Ovary (tissue), 3 donors: ENCODE results near the gene ZNF813.

ENCODE experiments used
- EP300 ChIP-seq: sonication (generic); formaldehyde crosslinking; IDR thresholded peaks from one replicate; pipeline ENCODE4 v1.6.1; 2017; ENCODE audit warnings: antibody characterized with exemption
- POLR2A ChIP-seq: fragments of 450-650 bp; IDR thresholded peaks from one replicate; pipeline ENCODE4 v1.6.1; 2017; ENCODE audit warnings: antibody characterized with exemption, mild to moderate bottlenecking, moderate library complexity
- TF ChIP-seq, protein P1 (sequence below), 3 donors: fragments of 450-650 bp in 2 of 3; fragments of 200-600 bp in 1 of 3; IDR thresholded peaks; one replicate each; pipeline versions ENCODE4 v1.5.1 to v1.8.0; 2016 to 2022; ENCODE audit warnings: antibody characterized with exemption in 3 of 3, mild to moderate bottlenecking in 1 of 3
- donor health status: DM: no; HTN: no; CAD: no.

DNA sequence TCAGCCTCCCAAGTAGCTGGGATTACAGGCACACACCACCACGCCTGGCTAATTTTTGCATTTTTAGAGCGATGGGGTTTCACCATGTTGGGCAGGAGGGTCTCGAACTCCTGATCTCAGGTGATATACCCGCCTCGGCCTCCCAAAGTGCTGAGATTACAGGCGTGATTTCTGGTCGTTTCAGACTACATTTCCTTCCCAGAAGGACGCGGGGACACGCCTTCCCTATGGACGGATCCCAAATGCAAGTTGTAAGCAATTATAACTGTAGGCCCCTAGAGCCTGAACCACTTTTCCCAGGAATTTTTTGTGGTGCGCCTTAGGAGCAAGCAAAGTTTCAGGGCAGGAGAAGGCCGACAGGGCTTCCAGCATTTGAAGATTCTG is 52.6 kb downstream of the ZNF813 start:
- TF ChIP-seq, protein P1, sequence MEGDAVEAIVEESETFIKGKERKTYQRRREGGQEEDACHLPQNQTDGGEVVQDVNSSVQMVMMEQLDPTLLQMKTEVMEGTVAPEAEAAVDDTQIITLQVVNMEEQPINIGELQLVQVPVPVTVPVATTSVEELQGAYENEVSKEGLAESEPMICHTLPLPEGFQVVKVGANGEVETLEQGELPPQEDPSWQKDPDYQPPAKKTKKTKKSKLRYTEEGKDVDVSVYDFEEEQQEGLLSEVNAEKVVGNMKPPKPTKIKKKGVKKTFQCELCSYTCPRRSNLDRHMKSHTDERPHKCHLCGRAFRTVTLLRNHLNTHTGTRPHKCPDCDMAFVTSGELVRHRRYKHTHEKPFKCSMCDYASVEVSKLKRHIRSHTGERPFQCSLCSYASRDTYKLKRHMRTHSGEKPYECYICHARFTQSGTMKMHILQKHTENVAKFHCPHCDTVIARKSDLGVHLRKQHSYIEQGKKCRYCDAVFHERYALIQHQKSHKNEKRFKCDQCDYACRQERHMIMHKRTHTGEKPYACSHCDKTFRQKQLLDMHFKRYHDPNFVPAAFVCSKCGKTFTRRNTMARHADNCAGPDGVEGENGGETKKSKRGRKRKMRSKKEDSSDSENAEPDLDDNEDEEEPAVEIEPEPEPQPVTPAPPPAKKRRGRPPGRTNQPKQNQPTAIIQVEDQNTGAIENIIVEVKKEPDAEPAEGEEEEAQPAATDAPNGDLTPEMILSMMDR (IDR thresholded peaks at IDR 0.05): no peak
- no peak for TF ChIP-seq EP300
- no peak for TF ChIP-seq POLR2A
